HG02973 (cell line): ENCODE data around the gene ARHGAP25.

Source experiments
- ATAC-seq: cut with Tn5 transposase; IDR thresholded peaks from one replicate; pipeline ENCODE4 v1.9.1; 2021; ENCODE audit warnings: moderate library complexity; ENCODE audit not compliant: unreplicated experiment

The ARHGAP25 gene

DNA sequence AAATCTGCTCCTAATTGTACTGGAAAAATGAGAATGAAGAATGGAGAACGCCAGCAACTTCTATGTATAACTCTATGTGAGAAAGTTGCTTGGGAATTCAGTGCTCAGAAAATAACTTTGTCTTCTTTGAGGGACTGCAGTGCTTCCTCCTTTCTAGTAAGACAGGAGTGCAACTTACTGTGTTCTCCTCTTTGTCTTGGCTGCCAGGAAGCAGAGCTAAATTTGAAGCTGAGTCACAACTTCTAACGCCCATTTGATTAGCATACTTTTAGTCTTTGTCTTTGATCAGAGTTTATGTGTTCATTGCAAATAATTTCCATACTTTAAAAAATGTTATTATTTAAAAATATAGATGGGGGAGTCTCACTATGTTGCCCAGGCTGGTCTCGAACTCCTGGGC lies 6.6 kb downstream of the ARHGAP25 start:
- ATAC-seq: no peak

DNA sequence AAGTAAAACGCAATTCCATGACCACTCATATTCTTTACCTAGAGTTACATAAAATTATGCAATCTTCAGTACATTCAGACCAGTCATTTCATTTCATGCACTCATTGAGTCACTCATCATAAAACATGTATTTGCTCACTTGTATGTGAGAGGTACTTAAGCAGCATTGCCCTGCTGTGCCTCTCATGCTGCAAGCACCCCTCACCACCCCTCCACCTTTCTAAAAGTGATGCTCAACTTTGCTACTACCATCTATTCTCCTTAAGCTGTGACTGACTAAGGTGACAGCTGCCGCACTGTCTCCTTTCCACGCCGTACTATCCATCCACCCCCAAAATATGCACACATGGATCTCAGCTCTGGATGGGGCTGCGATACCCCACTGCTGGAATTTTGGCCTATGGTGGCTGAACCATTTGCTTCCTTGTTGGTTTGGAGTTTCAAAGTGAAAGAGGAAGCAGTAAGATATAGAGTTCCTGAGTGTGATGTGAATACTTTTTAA lies 7.2 kb downstream of the ARHGAP25 start:
- no peak for ATAC-seq

DNA sequence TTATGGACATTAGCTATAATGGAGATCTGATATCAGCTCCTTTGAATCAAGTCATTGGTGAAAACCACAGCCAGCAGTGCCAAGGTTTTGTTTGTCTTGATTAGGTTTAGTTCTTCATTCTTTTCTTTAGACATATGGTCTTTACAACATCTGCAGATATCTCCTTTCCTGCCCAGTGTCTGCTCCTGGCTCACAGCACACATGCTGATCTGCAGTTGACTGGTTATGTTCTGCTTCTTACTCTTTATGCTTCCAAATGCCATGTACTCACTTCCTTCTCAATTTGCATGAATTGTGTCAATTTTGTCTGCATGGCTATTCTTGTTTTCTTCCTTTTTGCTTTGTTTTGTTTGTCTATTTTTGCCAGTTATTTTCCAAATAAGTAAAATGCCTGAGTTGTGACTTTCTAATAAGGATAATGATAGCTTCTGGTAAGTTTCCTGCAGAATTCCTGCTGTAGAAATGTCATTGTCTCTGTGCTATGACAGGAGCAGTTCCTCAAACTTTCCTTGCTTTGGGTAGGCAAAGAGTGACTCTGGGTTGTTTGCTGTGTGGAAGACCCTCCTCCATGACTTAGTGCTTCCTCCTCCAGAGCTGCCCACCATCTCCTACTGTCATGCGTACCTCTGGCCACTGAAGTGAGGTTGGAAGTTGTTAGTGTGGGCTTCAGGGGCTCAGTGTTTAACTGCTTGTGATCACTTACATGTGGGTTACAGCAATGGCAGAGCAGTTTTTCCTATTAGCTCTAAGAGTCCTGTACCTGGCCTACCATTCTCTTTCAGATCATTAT lies 8.2 kb downstream of the ARHGAP25 start:
- ATAC-seq: no peak

DNA sequence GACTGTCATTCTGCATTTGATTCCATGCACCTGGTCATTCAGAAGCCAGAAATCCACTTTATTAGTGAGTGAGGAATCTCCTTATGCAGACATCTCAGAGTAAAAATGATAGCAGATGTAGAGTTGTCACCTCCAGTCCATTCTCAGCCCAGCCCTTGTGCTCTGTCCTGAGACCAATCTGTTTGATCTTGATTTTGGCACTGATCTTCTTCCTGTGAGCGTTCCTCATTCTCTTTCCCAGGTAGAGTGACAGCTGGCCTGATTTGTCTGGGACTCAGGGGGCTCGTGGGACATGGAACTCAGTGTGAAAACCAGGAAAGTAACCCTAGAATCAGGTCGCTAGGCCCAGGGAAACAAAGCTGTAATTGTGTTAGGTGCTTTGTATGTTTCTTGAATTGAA lies 8.9 kb downstream of the ARHGAP25 start:
- ATAC-seq: no peak

DNA sequence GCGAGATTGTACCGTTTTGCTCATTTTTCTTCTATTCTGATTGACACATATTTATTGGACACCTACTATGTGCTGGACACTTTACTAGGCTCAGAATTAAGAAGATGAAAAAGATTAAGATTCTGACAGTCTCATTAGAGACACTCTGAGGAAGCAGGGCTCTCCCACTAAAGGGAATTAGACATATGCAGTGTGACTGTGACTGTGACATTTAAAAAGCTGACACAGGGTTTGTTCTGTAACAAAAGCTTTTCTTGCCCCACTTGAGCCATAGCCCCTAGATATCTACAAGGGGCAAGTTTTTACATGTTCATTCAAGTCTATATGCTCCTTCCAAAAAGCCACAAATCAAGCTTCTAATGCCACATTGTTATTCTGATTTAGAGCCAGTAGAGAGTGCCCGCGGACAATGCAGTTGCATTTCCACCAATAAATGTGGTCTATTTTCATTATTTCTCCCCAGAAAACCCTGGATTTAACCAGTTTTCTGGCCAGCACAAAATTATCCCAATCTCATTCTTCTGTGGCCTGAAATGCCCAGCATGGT lies 9.8 kb downstream of the ARHGAP25 start:
- no peak for ATAC-seq

DNA sequence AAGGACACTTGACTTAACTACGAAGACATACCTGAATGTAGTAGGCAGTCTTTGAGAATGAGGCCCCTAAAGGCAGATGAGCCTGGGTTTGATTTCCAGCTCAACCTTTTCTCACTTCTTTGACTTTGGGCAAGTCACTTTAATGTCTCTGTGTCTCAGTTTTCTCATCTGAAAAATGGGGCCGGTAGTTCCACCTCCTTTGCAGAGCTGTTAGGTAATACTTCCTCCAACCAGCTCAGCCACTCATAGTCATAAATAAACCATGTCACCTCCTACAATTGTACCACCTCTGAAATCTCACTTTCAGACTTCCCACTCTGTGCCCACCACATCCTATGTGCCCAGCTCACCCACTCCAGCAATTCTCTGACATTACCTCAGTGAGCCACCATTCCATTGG lies 10.4 kb downstream of the ARHGAP25 start:
- ATAC-seq: no peak

DNA sequence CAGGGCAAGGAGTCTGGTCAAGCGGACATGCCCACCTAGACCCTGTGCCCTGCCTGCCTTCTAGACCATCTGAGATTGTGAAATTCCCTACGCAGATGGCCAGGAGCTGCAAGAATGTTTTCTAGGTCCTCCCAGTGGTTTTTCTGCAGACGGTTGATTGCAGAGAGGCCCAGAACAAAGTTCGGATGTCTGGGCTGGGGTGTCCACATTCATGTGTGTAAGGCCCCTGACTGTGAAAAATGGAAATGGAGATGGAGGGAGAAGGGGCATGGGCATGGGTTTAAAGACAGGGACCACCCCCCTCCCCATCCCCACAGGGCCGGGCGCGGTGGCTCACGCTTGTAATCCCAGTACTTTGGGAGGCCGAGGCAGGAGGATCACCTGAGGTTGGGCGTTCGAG lies 11.8 kb downstream of the ARHGAP25 start:
- no peak for ATAC-seq

DNA sequence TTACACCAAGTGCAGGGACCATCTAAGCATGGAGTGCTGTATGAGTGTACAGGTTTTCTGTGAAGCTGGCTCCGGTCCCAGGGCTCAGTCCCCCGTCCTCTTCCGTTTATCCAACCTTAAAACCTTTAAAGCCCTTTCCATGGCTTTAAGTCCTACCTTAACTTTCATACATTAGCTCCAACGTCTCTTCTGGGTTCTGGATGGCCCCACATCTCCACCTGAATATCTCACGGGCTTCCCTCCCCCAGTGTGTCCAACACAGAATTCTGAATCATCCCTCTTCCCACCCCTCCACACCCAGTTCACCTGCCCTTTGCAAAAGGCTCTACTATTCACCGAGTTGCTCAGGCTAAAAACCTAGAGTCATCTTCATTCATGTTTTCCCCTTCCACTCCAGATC lies 12.8 kb downstream of the ARHGAP25 start:
- ATAC-seq: no peak

DNA sequence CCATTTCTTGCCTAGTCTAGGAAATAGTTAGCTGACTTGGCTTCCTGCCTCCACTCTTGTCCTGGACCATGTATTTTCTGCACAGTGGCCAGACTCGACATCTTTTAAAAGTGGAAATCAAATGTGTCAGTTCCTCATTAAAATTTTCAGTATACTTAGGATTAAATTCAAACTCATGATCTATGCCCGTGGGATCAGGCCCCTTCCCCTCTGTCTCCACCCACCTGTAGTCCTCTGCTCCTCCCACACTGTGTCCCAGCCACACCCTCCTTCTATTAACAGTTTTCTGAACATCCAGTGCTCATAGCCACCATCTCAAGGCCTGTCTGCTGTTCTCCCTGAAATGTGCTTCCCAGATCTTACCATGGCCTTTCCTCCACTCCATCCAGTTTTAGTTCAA lies 13.3 kb downstream of the ARHGAP25 start:
- no peak for ATAC-seq

DNA sequence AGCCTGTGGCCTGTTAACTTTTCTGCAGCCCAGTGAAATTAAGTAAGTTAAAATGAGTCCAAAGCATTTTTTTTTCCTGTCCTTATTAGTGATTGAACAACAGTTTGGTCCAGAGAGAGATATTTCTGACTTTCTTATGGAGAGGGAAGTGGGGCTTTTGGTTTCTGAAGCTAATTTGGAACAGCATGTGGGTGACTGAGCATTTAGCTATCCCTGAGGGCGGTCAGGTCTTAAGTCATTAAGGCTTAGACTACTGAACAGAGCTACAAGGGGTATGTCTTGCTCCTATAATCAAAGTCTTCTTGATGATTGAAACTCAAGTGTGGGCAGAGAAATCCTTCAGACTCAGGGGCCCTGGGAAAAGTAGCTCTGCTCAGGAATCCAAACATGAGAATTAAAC lies 14.0 kb downstream of the ARHGAP25 start:
- no peak for ATAC-seq

DNA sequence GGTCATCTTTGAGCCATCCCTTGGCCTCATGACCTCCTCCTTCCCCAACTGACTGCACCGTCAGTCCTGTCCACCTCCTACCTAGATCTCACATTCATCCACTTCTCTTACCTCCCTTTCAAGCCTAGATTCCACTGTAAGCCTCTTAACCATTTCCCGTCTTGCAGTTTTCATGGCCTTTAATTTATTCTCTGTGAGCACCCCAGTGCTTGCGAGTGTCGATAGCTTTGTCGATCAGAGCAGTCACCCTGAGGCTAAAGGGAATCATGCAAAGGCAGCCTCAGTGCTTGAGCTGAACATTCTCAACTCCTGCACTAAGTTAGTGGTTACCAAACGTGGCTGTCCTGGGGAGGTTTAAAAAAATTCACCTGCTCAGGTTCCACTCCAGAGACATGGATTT lies 14.7 kb downstream of the ARHGAP25 start:
- no peak for ATAC-seq

DNA sequence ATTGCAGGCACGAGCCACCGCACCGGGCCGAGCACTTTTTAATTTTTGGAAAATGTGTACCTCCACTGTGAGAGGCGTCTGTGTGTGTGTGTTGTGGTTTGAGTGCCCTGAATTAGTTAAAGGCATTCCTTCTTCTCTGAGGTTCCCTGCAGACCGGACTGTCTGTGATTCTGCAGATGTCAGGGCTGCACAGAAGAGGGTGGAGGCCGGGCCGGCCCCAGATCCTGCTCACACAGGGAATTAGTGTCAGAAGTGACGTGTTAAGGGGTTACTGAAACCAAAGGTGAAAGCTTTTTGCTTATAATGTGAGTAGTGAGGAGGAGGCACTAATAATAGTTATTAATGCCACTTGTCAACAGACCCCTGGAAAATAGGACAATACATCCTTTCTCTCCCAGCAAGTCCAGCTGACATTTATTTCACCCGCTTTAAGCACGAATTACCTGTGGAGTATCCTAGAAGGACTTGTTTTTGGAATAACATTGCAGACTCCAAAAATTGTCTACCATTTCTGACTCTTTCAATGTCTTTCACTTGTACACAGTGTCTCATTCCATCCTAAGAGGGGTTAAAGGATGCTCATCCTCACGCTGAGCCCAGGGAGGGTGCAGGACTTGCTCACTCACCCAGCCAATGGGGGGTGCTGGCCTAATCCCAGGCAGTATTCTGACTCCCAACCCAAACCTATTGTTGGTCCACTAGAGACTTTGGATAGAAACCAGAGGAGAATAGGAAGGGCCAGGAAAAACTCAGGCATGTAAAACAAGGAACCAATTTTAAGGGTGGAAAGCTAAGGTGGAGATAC lies 16.2 kb downstream of the ARHGAP25 start:
- ATAC-seq: no peak

DNA sequence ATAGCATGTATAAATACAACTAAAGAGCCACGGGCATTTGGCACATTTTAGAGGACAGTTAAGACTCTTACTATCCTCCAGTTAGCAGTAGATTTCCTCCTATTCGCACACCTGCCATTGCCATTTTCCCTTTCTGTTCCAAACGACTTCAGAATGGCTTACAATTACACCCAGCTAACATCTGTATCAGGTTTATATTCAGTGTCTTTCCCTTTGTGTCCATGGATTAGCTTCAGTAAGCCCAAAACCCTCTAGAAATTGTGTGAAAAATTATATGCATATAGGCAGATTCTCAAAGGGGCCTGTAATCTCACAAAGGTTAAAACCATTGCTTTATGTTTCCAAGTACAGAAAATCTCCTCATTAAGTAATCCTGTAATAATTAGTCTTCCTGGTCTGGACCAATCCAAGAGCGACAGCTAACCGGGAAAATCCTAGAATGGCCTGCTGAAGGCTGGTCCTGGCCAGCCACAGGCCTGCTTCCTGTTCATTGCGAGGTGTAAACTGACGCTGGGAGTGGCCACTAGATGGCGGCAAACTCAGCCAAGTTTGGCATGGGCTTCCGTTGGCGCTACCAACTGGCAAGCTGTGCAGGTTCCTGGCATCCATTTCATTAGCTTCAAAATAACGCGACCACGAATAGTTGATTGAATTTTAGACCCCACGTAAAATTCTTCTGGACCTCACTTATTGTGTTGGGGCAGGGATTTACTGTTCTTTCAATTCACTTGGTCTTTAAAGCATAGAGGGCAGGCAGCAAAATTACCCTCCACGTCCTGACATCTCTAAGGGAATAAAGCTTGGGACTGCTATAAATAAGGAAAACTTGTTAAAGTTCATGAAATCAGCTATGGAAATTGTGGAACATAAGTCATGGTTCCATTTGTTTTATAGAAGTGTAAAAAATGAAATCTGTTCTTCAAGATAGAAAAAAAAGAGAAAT lies 17.1 kb downstream of the ARHGAP25 start:
- ATAC-seq: peak; percentile 80

DNA sequence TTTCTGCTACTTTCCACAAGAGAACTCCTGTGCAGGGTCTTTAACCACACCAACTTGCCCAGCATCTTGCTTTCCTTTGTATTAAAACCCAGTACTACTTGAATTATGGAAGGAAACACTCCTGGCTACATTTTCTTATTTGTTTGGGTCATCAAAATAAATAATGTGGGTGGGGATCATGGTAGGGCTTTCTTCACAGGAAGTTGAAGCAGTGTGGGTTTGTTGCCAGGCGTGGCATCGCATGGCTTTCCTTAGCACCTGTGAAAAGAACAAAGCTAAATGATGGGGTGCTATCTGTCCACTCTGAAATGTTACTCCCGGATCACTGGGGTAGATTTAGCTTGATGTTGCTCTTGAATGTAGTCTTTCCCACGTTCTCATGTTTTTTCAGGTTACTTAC lies 18.7 kb downstream of the ARHGAP25 start:
- no peak for ATAC-seq

DNA sequence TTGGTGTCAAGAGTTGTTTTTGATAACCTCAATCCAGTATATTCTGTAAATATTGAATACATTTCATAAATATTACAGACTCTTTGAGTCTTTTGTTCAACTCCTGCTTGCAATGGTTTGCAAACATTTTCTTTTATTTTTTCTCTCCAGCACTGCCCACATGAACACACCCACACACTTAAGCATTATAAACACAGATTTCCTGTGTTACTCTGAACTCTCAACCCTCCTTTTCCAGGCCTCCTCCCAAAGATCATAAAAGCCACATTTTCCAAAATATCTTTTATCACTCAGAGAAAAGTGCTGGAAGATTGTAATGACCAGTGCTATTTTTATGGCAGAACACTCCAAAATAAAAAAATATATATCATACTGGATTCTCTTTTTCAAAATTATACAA lies 20.5 kb downstream of the ARHGAP25 start:
- ATAC-seq: no peak

DNA sequence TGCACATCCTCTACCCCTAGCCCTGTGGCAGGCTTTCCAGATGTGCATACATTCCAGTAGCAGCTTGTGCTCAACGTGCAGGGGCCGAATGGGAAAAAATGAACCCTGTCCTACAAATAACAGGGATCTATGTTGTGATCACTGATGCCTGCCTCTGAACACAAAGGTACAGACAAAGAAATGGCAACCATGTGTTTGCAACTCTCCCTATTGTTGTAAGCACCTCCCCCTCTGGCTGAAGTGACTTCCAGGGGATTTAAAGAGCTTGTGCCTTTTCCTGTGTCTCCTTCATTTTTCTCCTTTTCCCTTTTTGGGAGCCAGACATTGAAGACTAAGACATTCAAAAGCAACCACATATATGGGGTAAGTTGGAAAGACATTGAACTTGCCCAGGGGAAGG lies 21.6 kb downstream of the ARHGAP25 start:
- ATAC-seq: no peak

DNA sequence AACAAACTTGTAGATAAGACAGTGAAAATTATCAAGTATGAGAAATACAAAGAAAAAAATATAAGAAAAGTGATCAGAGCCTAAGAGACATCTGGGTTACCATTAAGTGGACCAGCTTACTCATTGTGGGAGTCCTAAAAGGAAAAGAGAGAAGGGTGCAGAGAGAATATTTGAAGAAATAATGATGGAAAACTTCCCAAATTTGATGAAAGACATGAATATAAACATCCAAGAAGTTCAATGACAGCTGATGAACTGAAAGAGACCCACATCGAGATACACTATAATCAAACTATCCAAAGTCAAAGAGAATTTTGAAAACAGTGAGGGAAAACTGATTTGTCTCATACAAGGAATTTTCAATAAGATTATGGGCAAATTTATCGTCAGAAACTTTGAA lies 22.5 kb downstream of the ARHGAP25 start:
- no peak for ATAC-seq

DNA sequence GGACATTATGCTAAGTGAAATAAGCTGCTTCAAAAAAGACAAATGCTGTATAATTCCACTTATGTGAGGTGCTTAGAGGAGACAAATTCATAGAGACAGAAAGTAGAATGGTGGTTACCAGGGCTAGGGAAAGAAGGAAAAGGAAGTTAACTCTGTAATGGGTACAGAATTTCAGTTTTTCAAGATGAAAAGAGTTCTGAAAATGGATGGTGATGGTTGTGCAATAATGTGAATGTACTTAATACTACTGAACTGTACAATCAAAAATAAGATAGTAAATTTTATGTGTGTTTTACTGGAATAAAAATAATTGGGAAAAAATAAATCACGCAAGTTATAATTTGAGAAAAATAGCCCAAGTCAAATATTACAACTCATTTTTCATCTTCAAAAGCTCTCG lies 27.5 kb downstream of the ARHGAP25 start:
- no peak for ATAC-seq

DNA sequence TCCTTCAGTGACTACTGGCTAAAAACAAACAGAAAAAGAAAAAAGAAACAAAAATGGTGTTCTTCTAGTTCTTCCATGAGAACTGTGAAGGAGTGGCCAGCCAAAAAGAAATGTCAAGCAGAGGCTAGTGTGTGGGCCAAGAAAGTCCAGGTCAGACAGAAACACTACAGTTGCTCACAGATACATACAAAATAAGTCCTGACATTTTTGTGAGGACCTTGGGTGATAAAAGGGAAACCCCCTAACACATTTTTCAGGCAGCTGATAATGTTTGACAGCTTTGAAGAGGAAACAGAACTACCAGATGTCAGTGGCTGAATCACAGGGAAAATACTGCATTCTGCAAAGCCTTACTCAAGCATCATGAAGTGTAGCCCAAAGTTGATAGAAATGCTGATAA lies 28.1 kb downstream of the ARHGAP25 start:
- ATAC-seq: no peak

DNA sequence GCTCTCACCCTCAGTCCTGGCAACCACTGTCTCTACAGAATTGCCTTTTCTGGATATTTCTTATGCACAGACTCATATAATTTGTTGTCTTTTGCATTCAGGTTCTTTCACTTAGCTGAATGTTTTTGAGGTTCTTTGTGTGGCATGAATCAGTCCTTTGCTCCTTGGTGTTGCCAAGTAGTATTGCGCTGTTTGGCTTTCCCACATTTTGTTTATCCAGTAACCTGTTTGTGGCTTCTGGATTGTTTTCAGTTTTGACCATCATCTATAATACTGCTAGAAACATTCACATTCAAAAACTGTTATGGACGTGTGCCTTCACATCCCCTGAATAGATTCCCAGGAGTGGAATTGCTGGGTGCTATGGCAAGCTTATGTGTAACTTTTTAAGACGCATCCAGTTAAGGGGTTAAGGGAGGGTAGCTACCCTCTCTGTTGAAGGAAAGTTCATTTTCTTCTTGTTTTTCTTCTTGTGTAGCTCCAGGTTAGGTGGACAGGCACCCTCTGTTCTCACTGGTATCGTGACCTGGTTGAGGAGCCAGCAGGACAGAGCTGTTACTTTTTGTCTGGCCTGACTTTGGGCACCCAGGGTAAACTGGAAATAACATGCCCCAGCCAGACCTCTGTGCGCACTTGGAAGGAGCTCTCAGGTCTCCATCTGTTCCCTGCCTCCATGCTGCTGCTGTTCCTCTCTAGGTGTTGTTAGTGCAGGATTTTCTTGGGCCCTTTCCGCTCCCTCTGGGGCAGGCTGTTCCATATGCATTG lies 29.6 kb downstream of the ARHGAP25 start:
- no peak for ATAC-seq
